Measurements from ENCODE around the gene PRCC.

PRCC gene

GRCh38 chr1:156816561-156817328, 49.4 kb downstream of the PRCC start, which contains the start of gene SH2D2A:
TSS of gene SH2D2A (minus strand) at chr1:156816848. CDS start at chr1:156816708, 140 bp downstream.
- H3K4me3 ChIP-seq (ENCODE audit: low read depth, low read length) = no peak within 1 kb of the TSS
- peak; percentile 74 for DNase-seq (ENCODE audit: low read depth)
- TF ChIP-seq CTCF (conservative IDR thresholded peaks at IDR 0.05; ENCODE audit: low read depth, low read length) = no peak

DNA sequence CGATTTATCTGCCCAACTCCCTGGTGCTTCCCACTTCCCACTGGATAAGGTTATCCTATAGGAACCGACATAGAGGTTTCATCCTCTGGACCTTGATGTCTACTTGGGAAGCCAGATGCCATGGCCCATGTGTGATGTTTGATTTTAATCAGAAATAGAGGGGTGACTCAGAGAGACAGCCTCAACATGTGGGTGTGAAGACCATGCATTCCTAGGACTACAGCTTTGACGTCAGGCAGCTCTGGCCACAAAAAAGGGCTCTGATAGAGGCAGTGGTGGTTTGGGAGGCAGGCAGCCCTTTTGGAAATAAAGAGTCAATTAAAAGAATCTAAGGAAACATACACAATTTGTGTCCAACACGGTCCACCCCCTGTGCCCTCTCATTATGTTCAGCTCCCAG, 54.5 kb downstream of the PRCC start:
- DNase-seq (ENCODE audit: low read depth) = peak; percentile 63

DNA sequence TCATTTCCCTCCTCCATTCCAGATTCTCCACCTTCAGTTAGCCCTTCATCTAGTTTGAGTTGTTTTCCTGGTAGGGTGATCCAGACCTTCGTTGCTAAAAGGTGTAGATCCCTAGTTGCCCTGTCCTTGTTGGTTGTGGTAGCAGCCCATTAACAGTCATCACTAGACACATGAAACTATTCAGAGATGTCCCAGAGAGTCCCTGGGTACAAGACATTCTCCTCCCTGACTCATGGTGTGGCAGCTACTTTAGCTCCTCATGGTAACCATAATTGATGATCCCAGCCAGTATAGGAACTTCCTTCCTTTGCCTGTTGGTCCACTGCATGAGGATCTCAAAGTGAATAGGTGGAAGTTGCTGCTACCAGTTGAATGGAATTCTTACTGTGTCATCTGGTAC, 55.3 kb downstream of the PRCC start:
- DNase-seq (ENCODE audit: low read depth) = no peak

More for the DNA sequence above, 54.5 kb downstream of the PRCC start:
- no peak overlapping the region for H3K4me3 ChIP-seq (ENCODE audit: low read depth, low read length)
- TF ChIP-seq CTCF (conservative IDR thresholded peaks at IDR 0.05; ENCODE audit: low read depth, low read length) = no peak

DNA sequence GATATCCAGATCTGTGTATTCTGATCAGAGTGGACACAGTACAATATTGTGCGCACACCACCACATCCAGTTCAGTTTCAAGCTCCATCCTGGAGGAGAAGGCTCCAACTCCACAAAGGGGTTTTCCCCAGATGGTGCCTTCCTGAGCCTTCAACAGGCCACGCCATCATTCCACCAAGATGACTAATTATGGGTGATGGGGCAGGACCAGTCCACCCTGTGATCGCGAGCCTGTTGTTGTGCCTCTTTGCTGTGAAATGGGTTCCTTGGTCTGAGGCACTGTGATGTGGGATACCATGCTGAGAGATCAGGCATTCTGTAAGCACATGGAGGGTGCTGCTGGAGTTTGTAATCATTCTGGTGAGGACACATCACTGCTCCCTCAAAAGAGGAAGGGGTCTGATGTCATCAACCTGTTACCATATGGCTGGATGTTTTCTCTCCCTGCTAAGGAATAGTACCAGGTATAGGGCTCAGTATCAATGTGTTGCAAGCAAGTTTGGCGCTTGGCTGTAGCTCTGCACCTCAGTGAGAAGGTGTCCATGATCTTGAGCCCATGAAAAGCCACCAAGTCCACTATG, 56.0 kb downstream of the PRCC start:
- no peak for DNase-seq (ENCODE audit: low read depth)
- no peak for TF ChIP-seq CTCF (conservative IDR thresholded peaks at IDR 0.05; ENCODE audit: low read depth, low read length)
- no peak overlapping the region for H3K4me3 ChIP-seq (ENCODE audit: low read depth, low read length)

More for the DNA sequence above, 55.3 kb downstream of the PRCC start:
- no peak overlapping the region for H3K4me3 ChIP-seq (ENCODE audit: low read depth, low read length)
- TF ChIP-seq CTCF (conservative IDR thresholded peaks at IDR 0.05; ENCODE audit: low read depth, low read length) = no peak

- no peak overlapping the region for H3K4me3 ChIP-seq (ENCODE audit: low read depth, low read length)
- no peak for TF ChIP-seq CTCF (conservative IDR thresholded peaks at IDR 0.05; ENCODE audit: low read depth, low read length)
- DNase-seq (ENCODE audit: low read depth) = peak; percentile 24
These were observed 59.3 kb downstream of the PRCC start for GRCh38 chr1:156826630-156827029.

DNA sequence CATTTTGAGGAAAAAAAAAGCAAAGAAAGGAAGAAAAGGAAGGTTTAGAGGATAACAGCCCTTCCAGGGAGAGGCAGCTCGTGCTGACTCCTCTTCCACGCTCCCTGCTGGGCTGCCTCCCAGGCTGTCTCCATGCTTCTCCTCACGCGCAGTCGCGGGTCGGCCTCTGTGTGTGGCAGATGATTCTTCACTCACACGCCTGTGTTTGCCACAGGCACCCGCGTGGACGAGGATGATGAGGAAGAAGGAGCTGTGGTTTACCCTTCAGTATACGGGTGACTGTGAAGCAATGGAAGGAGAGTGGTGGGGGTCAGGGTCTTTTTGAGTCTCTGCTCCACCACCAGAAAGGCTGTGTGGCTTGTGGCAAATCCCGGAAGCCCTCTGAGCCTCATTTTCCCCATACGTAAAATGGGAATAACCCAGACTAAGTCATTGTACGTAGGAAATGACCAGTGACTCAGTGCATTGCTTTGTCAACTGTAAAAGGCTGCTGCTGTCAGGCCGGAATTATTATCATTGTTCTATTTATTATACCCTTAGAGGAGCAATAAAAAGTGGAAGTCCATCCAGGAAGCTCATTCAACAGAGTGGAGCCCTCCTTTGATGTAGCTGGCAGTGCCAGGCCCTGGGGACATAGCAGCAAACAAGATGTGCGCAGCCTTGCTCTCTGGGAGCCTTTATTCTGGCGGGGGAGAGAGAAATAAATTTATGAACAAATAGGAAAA, 61.2 kb downstream of the PRCC start:
- no peak for DNase-seq (ENCODE audit: low read depth)
- H3K4me3 ChIP-seq (ENCODE audit: low read depth, low read length) = no peak overlapping the region
- TF ChIP-seq CTCF (conservative IDR thresholded peaks at IDR 0.05; ENCODE audit: low read depth, low read length) = no peak
